GM13976 (cell line): Measurements from ENCODE around the gene R3HDM2.

Source experiments
- DNase-seq: peaks from one replicate; pipeline ENCODE4 v3.0.0; 2012; ENCODE audit warnings: low spot score
- CTCF ChIP-seq: IDR thresholded peaks from 2 replicates; pipeline ENCODE4 v1.5.1; 2012; ENCODE audit warnings: borderline replicate concordance, mild to moderate bottlenecking; ENCODE audit not compliant: insufficient read depth; ENCODE audit errors: extremely low read depth, missing control alignments, control extremely low read depth
- in situ Hi-C: fragments of 300-500 bp; cut with MboI; formaldehyde crosslinking; loops from one replicate; pipeline ENCODE4 v1.12.0; 2022; ENCODE audit warnings: low sequenced_read_pairs, mixed read lengths, inconsistent platforms; ENCODE audit not compliant: unreplicated experiment

R3HDM2 gene

GRCh38 chr12:57475271-57476161 is 44.7 kb upstream of the R3HDM2 start:
- no peak for DNase-seq
- in situ Hi-C loops, result no loop called here
- TF ChIP-seq CTCF, result no peak

GRCh38 chr12:57474862-57475261 is 44.0 kb upstream of the R3HDM2 start:
- no peak for DNase-seq
- no peak for TF ChIP-seq CTCF
- in situ Hi-C loops, result no loop called here

- no peak for DNase-seq
- TF ChIP-seq CTCF, result no peak
- in situ Hi-C loops, result no loop called here
Measured at GRCh38 chr12:57474430-57474829, 43.6 kb upstream of the R3HDM2 start.

GRCh38 chr12:57473886-57474285 is 43.0 kb upstream of the R3HDM2 start:
- DNase-seq, result no peak
- TF ChIP-seq CTCF, result no peak
- in situ Hi-C loops, result no loop called here

GRCh38 chr12:57473392-57473791 is 42.5 kb upstream of the R3HDM2 start:
- in situ Hi-C loops, result no loop called here
- TF ChIP-seq CTCF, result no peak
- no peak for DNase-seq

- in situ Hi-C loops, result no loop called here
- no peak for TF ChIP-seq CTCF
- DNase-seq, result no peak
Measured at GRCh38 chr12:57472391-57472790, 41.5 kb upstream of the R3HDM2 start.
